PC-9 (cell line): ENCODE measurements around the gene TARDBP. TPM values are rescaled to one million over a fixed set of nuclear protein-coding genes. Genes with fewer than 3 reads are reported as not detected.
"Not testable (repeated sequence)": the region's sequence is repeated elsewhere in the genome, so short reads cannot be mapped to it uniquely, and the experiment has no call there.

ENCODE experiments used
- BruUV-seq: library from RNA; stranded (reverse); fragments of 400-500 nt; replicated peaks from 2 replicates; lab custom pipeline; 2021; lab: Mats Ljungman, UMichigan
- CTCF ChIA-PET: fragments of 300-600 bp; sonication (Branson Sonifier 250); formaldehyde crosslinking; loops from one replicate; lab custom pipeline; 2022; ENCODE audit warnings: antibody characterized with exemption; lab: Charles Lee
- POLR2A ChIA-PET: fragments of 300-600 bp; sonication (Branson Sonifier 250); formaldehyde crosslinking; loops from one replicate; lab custom pipeline; 2022; ENCODE audit warnings: antibody characterized with exemption; ENCODE audit not compliant: unreplicated experiment; lab: Charles Lee
- DNase-seq, 2 experiments: peaks; one replicate each; pipeline versions ENCODE4 v3.0.0 to v3.0.0-alpha.2; 2015 to 2022; ENCODE audit warnings: mixed read lengths in 1 of 2
- H2AFZ ChIP-seq: fragments of 200-600 bp; sonication (generic); 2 replicates; pipeline ENCODE4 v1.8.1; 2017; ENCODE audit warnings: antibody characterized with exemption
- H3F3A ChIP-seq: fragments of 200-600 bp; sonication (generic); 2 replicates; pipeline ENCODE4 v1.8.1; 2017; ENCODE audit warnings: antibody characterized with exemption, mild to moderate bottlenecking, low read depth; ENCODE audit not compliant: insufficient read depth
- H3K27ac ChIP-seq: fragments of 200-600 bp; sonication (generic); 2 replicates; pipeline ENCODE4 v1.6.1; 2016; ENCODE audit warnings: mixed run types
- H3K27me3 ChIP-seq: fragments of 200-600 bp; sonication (generic); 2 replicates; pipeline ENCODE4 v1.6.1; 2016; ENCODE audit warnings: low read depth, mixed run types; ENCODE audit not compliant: insufficient read depth
- H3K36me3 ChIP-seq: fragments of 200-600 bp; sonication (generic); 2 replicates; pipeline ENCODE4 v1.6.1; 2016; ENCODE audit warnings: low read depth, mixed run types
- H3K4me1 ChIP-seq: fragments of 200-600 bp; sonication (generic); replicated peaks from 2 replicates; pipeline ENCODE4 v1.6.1; 2016; ENCODE audit warnings: mixed run types; ENCODE audit not compliant: insufficient read depth
- H3K4me2 ChIP-seq: fragments of 200-600 bp; sonication (generic); 2 replicates; pipeline ENCODE4 v1.6.1; 2017; ENCODE audit warnings: mixed run types
- H3K4me3 ChIP-seq: fragments of 200-600 bp; sonication (generic); 2 replicates; pipeline ENCODE4 v1.6.1; 2016; ENCODE audit warnings: mixed run types
- H3K79me2 ChIP-seq: fragments of 200-600 bp; sonication (generic); 2 replicates; pipeline ENCODE4 v1.6.1; 2017; ENCODE audit warnings: low read depth, mixed run types
- H3K9me2 ChIP-seq: fragments of 200-600 bp; sonication (generic); 2 replicates; pipeline ENCODE4 v1.8.1; 2017; ENCODE audit warnings: mild to moderate bottlenecking; ENCODE audit not compliant: insufficient read depth
- H3K9me3 ChIP-seq: fragments of 200-600 bp; sonication (generic); 2 replicates; pipeline ENCODE4 v1.8.1; 2016; ENCODE audit warnings: low read depth; ENCODE audit not compliant: insufficient read depth
- H4K20me1 ChIP-seq: fragments of 200-600 bp; sonication (generic); 2 replicates; pipeline ENCODE4 v1.8.1; 2017; ENCODE audit not compliant: insufficient read depth
- CTCF ChIP-seq: fragments of 200-600 bp; sonication (generic); conservative IDR thresholded peaks from 2 replicates; pipeline ENCODE4 v1.6.1; 2017; ENCODE audit warnings: mixed run types, antibody characterized with exemption, mild to moderate bottlenecking, moderate library complexity
- EZH2 ChIP-seq: fragments of 200-600 bp; sonication (generic); IDR thresholded peaks from 2 replicates; pipeline ENCODE4 v1.8.0; 2017; ENCODE audit warnings: antibody characterized with exemption, low read depth
- intact Hi-C: fragments of 100-400 bp; cut with micrococcal nuclease; formaldehyde crosslinking; loops from one replicate; pipeline ENCODE4 v1.10.0; 2022; ENCODE audit not compliant: unreplicated experiment
- total RNA-seq: library from RNA; stranded (reverse); gene quantifications from 2 replicates; pipeline ENCODE4 v1.2.3, GENCODE V29; 2021

Gene TARDBP
- total RNA-seq, 1 experiment from 2014 or later, result 142 TPM

GRCh38 chr1:10990828-10991227, 21.6 kb upstream of the TARDBP start:
- no peak for TF ChIP-seq EZH2
- no peak for TF ChIP-seq CTCF
- DNase-seq, result no peak
- Histone ChIP-seq H3K36me3 (no peaks in the 10 kb centered on the region), H3K9me2 (no peaks in the 10 kb centered on the region), H3K27ac (no peak overlapping the region), H3K4me1 (no peaks in the 10 kb centered on the region), H3K27me3 (no peaks in the 10 kb centered on the region), H3K9me3 (no peaks in the 10 kb centered on the region), H3K79me2 (no peaks in the 10 kb centered on the region), H3K4me2 (no peak overlapping the region), H3K4me3 (no peak overlapping the region), H3F3A (no peaks in the 10 kb centered on the region), H2AFZ (no peak overlapping the region), H4K20me1 (no peaks in the 10 kb centered on the region)
- POLR2A ChIA-PET, result no interaction called here
- CTCF ChIA-PET, result interaction anchor here (0.6 to 0.7 kb wide), 2 partner anchors 10 to 434 kb away, joined by 4 to 5 read pairs; no protein-coding TSS in a partner anchor
- intact Hi-C loops, result no loop called here
- no TSS peak for BruUV-seq

- H3K4me1 ChIP-seq, H3K9me2 ChIP-seq, CTCF ChIA-PET, H3K9me3 ChIP-seq, H3K4me3 ChIP-seq, POLR2A ChIA-PET, H3K79me2 ChIP-seq, H3K27me3 ChIP-seq, H3F3A ChIP-seq, intact Hi-C loops, DNase-seq, H4K20me1 ChIP-seq, H2AFZ ChIP-seq, H3K36me3 ChIP-seq, BruUV-seq, H3K4me2 ChIP-seq, H3K27ac ChIP-seq: not testable (repeated sequence)
Measured at GRCh38 chr1:10992004-10992403, 20.4 kb upstream of the TARDBP start.

GRCh38 chr1:10992864-10993263, 19.6 kb upstream of the TARDBP start:
- Histone ChIP-seq H3K27me3 (no peaks in the 10 kb centered on the region), H3F3A (no peaks in the 10 kb centered on the region), H3K4me1 (no peaks in the 10 kb centered on the region), H2AFZ (no peak overlapping the region), H3K27ac (no peak overlapping the region), H3K4me2 (no peak overlapping the region), H3K36me3 (no peaks in the 10 kb centered on the region), H3K4me3 (no peak overlapping the region), H3K9me2 (no peaks in the 10 kb centered on the region), H3K9me3 (no peaks in the 10 kb centered on the region), H3K79me2 (no peaks in the 10 kb centered on the region), H4K20me1 (no peaks in the 10 kb centered on the region)
- TF ChIP-seq CTCF, result no peak
- no peak for TF ChIP-seq EZH2
- no TSS peak for BruUV-seq
- CTCF ChIA-PET, result interaction anchor here (0.5 to 0.6 kb wide), 2 partner anchors 12 to 60 kb away, joined by 3 to 8 read pairs; no protein-coding TSS in a partner anchor
- POLR2A ChIA-PET, result no interaction called here
- intact Hi-C loops, result no loop called here
- no peak for DNase-seq

GRCh38 chr1:10996100-10996499, 16.4 kb upstream of the TARDBP start:
- Histone ChIP-seq H3K4me3 (no peak overlapping the region), H3K27ac (no peak overlapping the region), H4K20me1 (no peaks in the 10 kb centered on the region), H3K36me3 (no peaks in the 10 kb centered on the region), H3K4me1 (no peaks in the 10 kb centered on the region), H3K9me2 (no peaks in the 10 kb centered on the region), H3K4me2 (no peak overlapping the region), H3K79me2 (no peaks in the 10 kb centered on the region), H3K9me3 (no peaks in the 10 kb centered on the region), H3F3A (no peaks in the 10 kb centered on the region), H3K27me3 (no peaks in the 10 kb centered on the region), H2AFZ (no peak overlapping the region)
- intact Hi-C loops, result no loop called here
- ChIA-PET CTCF (no interaction called here), POLR2A (no interaction called here)
- TF ChIP-seq CTCF (no peak), EZH2 (no peak)
- no peak for DNase-seq
- no TSS peak for BruUV-seq
